Tibial nerve (tissue), 3 donors: ENCODE results near the gene AQP3.
"Not testable (repeated sequence)": the region's sequence is repeated elsewhere in the genome, so short reads cannot be mapped to it uniquely, and the experiment has no call there.

ENCODE experiments used
- POLR2A ChIP-seq, 2 donors: fragments of 450-650 bp; IDR thresholded peaks; one replicate each; pipeline ENCODE4 v1.6.1; 2017; ENCODE audit warnings: antibody characterized with exemption in 2 of 2, mild to moderate bottlenecking in 2 of 2, moderate library complexity in 2 of 2
- TF ChIP-seq, protein P1 (sequence below), 5 experiments: fragments of 200-600 bp in 3 of 5; fragments of 450-650 bp in 2 of 5; sonication (generic) in 3 of 5; IDR thresholded peaks; one replicate each; pipeline ENCODE4 v1.5.1; 2016 to 2019; ENCODE audit warnings: antibody characterized with exemption in 5 of 5, mild to moderate bottlenecking in 3 of 5, moderate library complexity in 2 of 5

- TF ChIP-seq POLR2A (IDR thresholded peaks at IDR 0.05): not testable (repeated sequence)
- TF ChIP-seq, protein P1, sequence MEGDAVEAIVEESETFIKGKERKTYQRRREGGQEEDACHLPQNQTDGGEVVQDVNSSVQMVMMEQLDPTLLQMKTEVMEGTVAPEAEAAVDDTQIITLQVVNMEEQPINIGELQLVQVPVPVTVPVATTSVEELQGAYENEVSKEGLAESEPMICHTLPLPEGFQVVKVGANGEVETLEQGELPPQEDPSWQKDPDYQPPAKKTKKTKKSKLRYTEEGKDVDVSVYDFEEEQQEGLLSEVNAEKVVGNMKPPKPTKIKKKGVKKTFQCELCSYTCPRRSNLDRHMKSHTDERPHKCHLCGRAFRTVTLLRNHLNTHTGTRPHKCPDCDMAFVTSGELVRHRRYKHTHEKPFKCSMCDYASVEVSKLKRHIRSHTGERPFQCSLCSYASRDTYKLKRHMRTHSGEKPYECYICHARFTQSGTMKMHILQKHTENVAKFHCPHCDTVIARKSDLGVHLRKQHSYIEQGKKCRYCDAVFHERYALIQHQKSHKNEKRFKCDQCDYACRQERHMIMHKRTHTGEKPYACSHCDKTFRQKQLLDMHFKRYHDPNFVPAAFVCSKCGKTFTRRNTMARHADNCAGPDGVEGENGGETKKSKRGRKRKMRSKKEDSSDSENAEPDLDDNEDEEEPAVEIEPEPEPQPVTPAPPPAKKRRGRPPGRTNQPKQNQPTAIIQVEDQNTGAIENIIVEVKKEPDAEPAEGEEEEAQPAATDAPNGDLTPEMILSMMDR (IDR thresholded peaks at IDR 0.05): not testable (repeated sequence)
These were observed 49.6 kb downstream of the AQP3 start for GRCh38 chr9:33397801-33398200.
